Measurements from ENCODE around the gene NUDT3.
"Not testable (repeated sequence)": the region's sequence is repeated elsewhere in the genome, so short reads cannot be mapped to it uniquely, and the experiment has no call there.

The NUDT3 gene

GRCh38 chr6:34416877-34417371, 24.5 kb upstream of the NUDT3 start:
- Histone ChIP-seq H4K20me1 (ENCODE audit: insufficient read depth) (no peaks in the 10 kb centered on the region; the same call in 1 of the 2 replicates), H3K9ac (no peak overlapping the region), H2AFZ (ENCODE audit: low read depth) (no peak overlapping the region), H3K36me3 (ENCODE audit: insufficient read depth) (peaks cover 28% of the 10 kb centered on the region; the same call in 1 of the 2 replicates), H3K4me1 (ENCODE audit: low read depth, poor library complexity, severe bottlenecking) (peaks cover 10% of the 10 kb centered on the region), H3K4me3 (IDR thresholded peaks at IDR 0.05; ENCODE audit: insufficient read depth, low read depth, low read length) (no peak overlapping the region), H3K4me2 (no peak overlapping the region), H3K27ac (no peak overlapping the region), H3K79me2 (ENCODE audit: insufficient read depth, low read depth) (peaks cover 18% of the 10 kb centered on the region; the same call in 1 of the 2 replicates), H3K27me3 (ENCODE audit: insufficient read depth, low read depth) (no peaks in the 10 kb centered on the region)
- no peak for TF ChIP-seq CTCF (conservative IDR thresholded peaks at IDR 0.05; ENCODE audit: low read depth, low read length)

GRCh38 chr6:34414999-34415858, 22.8 kb upstream of the NUDT3 start:
- Histone ChIP-seq H3K9ac (no peak overlapping the region), H3K27ac (no peak overlapping the region), H3K27me3 (ENCODE audit: insufficient read depth, low read depth) (no peaks in the 10 kb centered on the region), H4K20me1 (ENCODE audit: insufficient read depth) (no peaks in the 10 kb centered on the region; the same call in 1 of the 2 replicates), H3K4me1 (ENCODE audit: low read depth, poor library complexity, severe bottlenecking) (no peaks in the 10 kb centered on the region), H3K4me2 (no peak overlapping the region), H3K4me3 (IDR thresholded peaks at IDR 0.05; ENCODE audit: insufficient read depth, low read depth, low read length) (no peak overlapping the region), H3K36me3 (ENCODE audit: insufficient read depth) (peaks cover 19% of the 10 kb centered on the region; the same call in 1 of the 2 replicates), H3K79me2 (ENCODE audit: insufficient read depth, low read depth) (peaks cover 2% of the 10 kb centered on the region; the same call in 1 of the 2 replicates), H2AFZ (ENCODE audit: low read depth) (no peak overlapping the region)
- TF ChIP-seq CTCF (conservative IDR thresholded peaks at IDR 0.05; ENCODE audit: low read depth, low read length) = peak; percentile 14; the same call in 1 of the 2 replicates

- Histone ChIP-seq H2AFZ (ENCODE audit: low read depth) (no peak overlapping the region), H3K4me1 (ENCODE audit: low read depth, poor library complexity, severe bottlenecking) (no peaks in the 10 kb centered on the region), H3K9ac (no peak overlapping the region), H3K79me2 (ENCODE audit: insufficient read depth, low read depth) (no peaks in the 10 kb centered on the region), H3K27ac (no peak overlapping the region), H4K20me1 (ENCODE audit: insufficient read depth) (no peaks in the 10 kb centered on the region; the same call in 1 of the 2 replicates), H3K4me2 (no peak overlapping the region), H3K4me3 (IDR thresholded peaks at IDR 0.05; ENCODE audit: insufficient read depth, low read depth, low read length) (no peak overlapping the region), H3K36me3 (ENCODE audit: insufficient read depth) (peaks cover 10% of the 10 kb centered on the region; the same call in 1 of the 2 replicates), H3K27me3 (ENCODE audit: insufficient read depth, low read depth) (no peaks in the 10 kb centered on the region)
- TF ChIP-seq CTCF (conservative IDR thresholded peaks at IDR 0.05; ENCODE audit: low read depth, low read length) = no peak
Measured at GRCh38 chr6:34412643-34413214, 20.3 kb upstream of the NUDT3 start.

- H2AFZ ChIP-seq (ENCODE audit: low read depth) = no peak overlapping the region
- H4K20me1 ChIP-seq (ENCODE audit: insufficient read depth) = no peaks in the 10 kb centered on the region
Measured at GRCh38 chr6:34412016-34412415, 19.5 kb upstream of the NUDT3 start.

GRCh38 chr6:34407915-34408314, 15.4 kb upstream of the NUDT3 start:
- H3K4me1 ChIP-seq (ENCODE audit: low read depth, poor library complexity, severe bottlenecking); H4K20me1 ChIP-seq (ENCODE audit: insufficient read depth); H3K27me3 ChIP-seq (ENCODE audit: insufficient read depth, low read depth); H2AFZ ChIP-seq (ENCODE audit: low read depth); H3K9ac ChIP-seq; H3K79me2 ChIP-seq (ENCODE audit: insufficient read depth, low read depth); H3K4me3 ChIP-seq (IDR thresholded peaks at IDR 0.05; ENCODE audit: insufficient read depth, low read depth, low read length); H3K4me2 ChIP-seq; H3K36me3 ChIP-seq (ENCODE audit: insufficient read depth); H3K27ac ChIP-seq: not testable (repeated sequence)

More at GRCh38 chr6:34412016-34412415, 19.5 kb upstream of the NUDT3 start:
- H3K27ac ChIP-seq = no peak overlapping the region
- H3K4me2 ChIP-seq = no peak overlapping the region
- no peaks in the 10 kb centered on the region for H3K27me3 ChIP-seq (ENCODE audit: insufficient read depth, low read depth)
- no peak overlapping the region for H3K4me3 ChIP-seq (IDR thresholded peaks at IDR 0.05; ENCODE audit: insufficient read depth, low read depth, low read length)
- no peak for TF ChIP-seq CTCF (conservative IDR thresholded peaks at IDR 0.05; ENCODE audit: low read depth, low read length)
- no peak overlapping the region for H3K9ac ChIP-seq
- H3K4me1 ChIP-seq (ENCODE audit: low read depth, poor library complexity, severe bottlenecking) = no peaks in the 10 kb centered on the region
- H3K36me3 ChIP-seq (ENCODE audit: insufficient read depth) = peaks cover 5% of the 10 kb centered on the region; the same call in 1 of the 2 replicates
- no peaks in the 10 kb centered on the region for H3K79me2 ChIP-seq (ENCODE audit: insufficient read depth, low read depth)
